RKO (cell line): ENCODE results near the gene ABCA4.
A peak's percentile ranks its signal among the peaks of the same experiment; 100 is the strongest.
"Not testable (repeated sequence)": the region's sequence is repeated elsewhere in the genome, so short reads cannot be mapped to it uniquely, and the experiment has no call there.

ENCODE experiments used
- DNase-seq: peaks from one replicate; pipeline ENCODE4 v3.0.0-alpha.2; 2016; ENCODE audit warnings: low spot score

Gene ABCA4

DNA sequence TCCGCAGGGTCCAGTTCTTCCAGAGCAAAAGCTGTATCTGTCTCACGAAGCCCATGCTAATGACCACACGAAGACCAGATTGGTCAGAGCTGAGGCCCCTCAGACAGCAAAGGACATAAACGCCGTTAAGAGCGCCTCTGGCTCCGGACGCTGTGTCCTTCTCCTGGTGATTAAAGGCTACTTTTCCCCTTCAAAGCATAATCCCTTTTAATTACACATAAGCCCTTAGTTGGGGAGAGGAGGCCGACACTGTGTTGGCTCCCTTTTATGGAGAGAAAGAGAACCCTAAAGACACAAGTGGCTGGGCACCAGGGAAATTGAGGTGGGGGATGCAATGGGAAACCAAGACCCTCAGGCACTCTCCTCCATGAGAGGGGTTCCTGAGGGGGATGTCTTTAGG is at the start of gene ABCA4:
TSS of gene ABCA4 (minus strand) at position 158 of the 400 bp plus-strand sequence. CDS start at position 55, 103 bp downstream.
- DNase-seq: no peak

DNA sequence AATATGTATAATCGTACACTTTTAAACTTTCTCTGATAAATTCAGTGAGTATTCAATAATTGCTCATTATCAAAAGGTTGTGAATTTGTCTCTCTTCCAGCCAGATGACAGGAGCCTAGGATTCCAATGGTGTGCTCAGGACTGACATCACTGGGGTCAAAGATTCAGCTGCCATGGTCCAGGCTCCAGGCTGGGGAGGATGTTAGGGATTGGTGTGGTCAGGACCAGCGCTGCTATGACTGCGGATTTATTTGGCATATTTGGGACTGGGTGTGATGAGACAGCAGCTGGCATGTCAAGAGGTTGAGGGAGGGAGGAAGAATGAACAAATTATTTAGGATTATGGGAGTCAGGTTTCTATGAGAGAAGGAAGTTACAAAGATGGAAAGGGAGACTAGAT is 48.2 kb upstream of the ABCA4 start:
- DNase-seq: no peak

DNA sequence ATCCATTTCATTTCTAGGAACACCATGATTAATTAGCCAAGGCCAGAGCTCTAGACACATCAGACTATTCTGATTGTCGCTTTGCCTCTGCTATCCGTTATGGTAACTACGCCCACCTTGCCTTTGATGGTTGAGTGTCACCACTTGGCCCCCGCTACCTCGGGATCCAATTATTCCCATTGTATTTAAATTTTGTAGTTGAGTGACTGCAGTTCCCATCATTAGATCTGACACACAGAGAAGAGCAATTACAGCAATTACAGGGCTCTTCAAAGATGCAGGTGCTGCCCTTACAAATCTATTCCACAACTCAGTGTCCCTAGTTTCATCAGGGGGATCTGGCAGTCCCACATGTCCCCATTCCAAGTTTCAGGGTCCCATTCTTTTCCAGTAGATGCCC is 44.9 kb upstream of the ABCA4 start:
- DNase-seq: no peak

DNA sequence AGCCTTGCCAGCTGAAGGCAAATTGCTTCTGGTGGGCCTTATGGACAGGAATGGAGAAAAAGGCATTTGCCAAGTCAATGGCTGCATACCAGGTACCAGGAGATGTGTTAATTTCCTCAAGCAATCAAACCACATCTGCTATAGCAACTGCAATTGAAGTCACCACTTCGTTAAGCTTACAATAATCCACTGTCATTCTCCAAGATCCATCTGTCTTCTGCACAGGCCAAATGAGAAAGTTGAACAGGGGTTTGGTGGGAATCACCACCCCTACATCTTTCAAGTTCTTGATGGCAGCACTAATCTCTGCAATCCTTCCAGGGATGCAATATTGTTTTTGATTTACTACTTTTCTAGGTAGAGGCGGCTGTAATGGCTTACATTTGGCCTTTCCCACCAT is 43.9 kb upstream of the ABCA4 start:
- DNase-seq: not testable (repeated sequence)

DNA sequence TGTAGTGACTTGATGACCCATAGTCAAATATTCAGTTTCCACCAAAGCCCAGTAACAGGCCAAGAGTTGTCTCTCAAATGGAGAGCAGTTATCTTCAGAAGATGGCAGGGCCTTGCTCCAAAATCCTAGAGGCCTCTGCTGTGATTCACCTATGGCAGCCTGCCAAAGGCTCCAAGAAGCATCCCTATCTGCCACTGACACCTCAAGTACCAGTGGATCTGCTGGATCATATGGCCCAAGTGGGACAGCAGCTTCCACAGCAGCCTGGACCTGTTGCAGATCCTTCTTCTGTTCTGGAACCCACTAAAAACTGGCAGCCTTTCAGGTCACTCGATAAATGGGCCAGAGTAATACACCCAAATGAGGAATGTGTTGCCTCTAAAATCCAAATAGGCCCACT is 43.2 kb upstream of the ABCA4 start:
- DNase-seq: not testable (repeated sequence)

DNA sequence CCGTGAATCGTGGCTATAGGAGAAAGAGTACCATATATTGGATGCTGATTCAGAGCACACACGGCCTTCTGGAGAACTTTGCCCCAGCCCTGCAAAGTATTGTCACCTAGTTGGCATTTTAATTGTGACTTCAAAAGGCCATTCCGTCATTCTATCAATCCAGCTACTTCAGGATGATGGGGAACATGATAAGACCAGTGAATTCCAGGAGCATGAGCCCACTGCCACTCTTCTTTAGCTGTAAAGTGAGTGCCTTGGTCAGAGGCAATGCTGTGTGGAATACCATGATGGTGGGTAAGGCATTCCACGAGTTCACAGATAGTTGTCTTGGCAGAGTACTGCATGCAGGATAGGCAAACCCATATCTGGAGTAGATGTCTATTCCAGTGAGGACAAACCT is 42.3 kb upstream of the ABCA4 start:
- DNase-seq: not testable (repeated sequence)

DNA sequence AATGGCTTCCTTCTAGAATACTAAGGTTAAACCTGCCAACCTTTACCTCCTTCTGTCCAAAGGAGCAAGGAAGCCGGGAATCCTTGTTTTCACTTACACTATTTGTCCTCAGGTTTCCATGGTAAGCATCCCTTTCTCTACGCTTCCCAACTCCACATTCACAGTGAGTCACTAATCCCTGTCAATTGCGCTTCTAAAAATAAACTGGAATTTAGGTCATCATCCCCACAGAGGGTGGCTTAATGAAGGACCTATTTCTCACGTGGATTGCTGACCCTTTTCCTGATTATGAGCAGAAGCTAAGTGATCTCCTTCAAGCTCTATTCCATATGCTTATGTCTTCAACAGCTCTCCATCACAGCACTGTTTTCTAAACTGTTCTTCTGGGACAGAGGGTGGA is 39.9 kb upstream of the ABCA4 start:
- peak; percentile 19 for DNase-seq

DNA sequence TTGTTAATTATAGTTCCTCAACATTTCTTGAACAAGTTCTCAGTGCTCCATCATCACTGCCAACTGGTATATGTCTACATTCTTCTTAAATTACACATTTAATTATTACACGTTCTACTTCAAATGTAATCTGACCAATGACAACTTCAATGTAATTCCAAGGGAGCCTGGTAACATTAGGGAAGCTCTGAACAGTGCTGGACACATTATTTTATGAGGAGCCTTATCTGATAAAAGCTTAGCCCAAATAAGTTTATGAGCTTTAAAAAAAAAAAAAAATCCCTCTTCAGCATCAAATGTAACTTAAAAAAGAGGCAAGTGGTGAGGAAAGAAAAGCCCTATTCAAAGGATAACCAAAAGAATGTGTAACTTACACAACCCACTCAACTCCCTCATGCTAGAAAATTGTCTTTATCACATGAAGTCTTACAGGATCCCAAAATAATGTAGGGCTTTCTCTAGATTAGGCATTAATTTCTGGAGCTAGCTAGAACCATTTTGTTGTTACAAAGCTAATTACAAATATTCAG is 35.2 kb upstream of the ABCA4 start:
- no peak for DNase-seq

DNA sequence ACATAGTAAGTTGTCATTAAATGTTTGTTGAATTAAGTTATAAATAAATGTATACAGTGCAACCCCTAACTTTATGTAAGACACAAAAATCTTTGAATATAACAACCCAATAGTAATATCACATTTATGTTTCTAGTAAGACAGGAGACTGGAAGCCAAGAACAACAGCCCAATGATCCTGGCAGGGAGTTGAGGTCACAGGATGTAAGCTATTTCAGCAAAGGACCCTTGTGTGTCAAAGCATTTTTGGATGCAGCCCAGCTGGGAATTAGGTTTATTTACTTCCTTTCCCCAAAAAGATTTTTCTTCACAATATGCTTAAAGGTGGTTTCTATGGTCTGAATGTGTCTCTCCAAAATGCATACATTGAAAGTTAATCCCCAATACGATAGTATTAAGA is 34.0 kb upstream of the ABCA4 start:
- DNase-seq: no peak

DNA sequence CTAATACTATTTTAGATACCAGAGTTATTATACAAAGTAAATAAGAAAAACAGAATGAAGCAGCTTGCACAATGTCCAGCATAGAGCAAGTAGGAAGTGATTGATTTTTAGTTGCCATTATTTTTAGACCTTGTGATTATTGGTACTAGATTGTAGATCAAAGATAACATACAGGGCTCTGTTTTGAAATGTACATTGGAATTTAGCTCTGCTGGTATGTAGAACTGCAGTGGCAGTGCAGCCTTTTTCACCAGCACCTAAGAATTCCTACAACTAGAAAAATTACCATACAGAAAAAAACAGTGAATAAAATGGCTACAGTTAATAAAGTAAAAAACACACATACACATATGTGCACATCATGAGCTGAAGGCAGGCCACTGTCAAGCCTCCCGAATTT is 32.2 kb upstream of the ABCA4 start:
- no peak for DNase-seq

DNA sequence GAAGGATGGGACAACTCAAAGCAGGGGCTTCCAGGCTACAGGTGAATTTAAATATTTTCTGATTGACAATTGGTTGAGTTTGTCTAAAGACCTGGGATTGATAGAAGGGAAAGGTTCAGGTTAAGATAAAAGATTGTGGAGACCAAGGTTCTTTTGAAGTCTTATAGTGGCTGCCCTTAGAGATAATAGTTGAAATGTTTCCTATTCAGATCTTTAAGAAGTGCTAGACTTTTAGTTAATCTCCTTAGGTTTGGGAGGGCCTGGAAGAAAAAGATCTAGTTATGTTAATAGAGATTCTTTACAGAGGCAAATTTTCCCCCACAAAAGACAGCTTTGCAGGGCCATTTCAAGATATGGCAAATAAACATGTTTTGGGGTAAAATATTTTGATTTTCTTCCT is 28.2 kb upstream of the ABCA4 start:
- not testable (repeated sequence) for DNase-seq

DNA sequence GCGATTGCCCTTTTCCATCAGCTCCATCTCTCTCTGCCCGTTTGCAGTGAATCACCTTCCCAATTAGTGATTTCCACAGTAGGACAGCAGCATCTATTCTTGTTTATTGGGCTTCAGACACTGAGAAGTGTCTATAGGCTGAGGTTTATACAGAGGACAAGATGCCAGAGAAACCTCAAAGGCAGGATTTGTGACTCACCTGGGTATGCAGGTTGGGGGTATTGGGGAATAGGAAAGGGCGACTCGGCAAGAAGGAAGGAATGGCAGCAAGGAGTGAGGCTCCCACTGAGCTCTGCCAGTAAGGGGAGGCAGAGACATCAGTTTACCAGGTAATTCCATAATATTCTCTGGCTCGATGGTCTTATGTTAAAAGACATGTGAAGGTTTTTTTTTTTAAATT is 25.3 kb upstream of the ABCA4 start:
- no peak for DNase-seq

DNA sequence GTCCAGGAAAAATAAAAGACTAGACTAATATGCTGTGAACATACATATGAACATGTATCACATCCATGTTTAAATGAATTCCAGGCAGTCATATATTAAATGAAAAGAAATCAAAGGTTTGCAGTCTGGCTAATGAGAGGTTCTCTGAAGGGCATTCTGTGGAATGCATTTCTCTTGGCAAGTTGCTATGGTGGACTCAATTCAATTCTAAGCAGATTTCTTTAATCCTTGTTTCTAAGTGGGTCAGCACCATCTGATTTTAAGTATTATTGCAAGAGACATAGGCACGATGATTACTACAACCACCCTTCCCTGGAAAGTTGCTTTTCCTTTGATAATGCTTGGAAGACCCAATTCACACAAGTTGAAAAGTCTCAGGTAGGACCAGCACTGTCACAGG is 23.9 kb upstream of the ABCA4 start:
- no peak for DNase-seq

DNA sequence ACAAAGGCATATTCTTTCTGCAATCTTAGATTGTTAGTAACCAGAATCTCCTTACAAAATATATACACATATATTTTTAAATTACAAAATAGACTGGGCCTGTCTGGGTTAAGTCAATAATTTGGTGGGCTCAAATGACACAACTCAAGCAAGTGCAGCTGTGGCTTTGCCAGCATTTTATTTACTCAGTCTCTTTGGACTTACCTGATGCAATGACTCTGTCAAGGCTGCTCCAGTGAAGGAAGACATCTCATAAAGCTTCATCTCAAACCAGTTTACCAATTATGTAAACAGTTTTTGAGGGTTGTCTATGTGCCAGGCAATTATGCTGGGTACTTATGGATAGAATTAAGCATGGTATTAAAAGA is 22.8 kb upstream of the ABCA4 start:
- no peak for DNase-seq

DNA sequence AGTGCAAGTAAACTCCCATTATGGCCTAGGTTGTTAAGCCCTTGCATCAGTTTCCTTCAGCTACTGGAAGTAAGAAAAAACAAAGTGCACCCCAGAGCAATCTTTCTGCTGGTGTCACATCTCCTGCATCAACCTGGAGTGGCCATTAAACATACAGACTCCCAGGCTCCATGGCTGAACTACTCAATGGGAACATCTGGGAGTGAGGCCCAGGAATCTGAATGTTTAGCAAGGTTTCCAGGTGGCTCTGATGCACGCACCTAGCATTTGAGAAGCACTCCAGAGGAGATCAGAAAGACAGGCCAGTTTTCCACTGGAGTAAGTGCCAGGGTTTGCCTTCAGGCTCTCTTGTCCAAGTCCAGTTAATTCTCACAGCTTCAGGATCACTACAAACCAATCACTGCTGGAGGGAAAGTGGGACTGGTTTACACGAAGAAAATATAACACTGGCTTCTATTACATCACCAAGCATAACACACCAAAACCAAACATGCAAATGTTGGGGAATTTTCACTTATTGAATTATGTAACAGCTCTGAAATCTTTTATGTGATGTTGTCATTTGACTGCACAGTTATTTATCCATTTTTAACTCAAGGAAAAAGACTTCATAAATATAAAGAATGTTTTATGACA is 22.3 kb upstream of the ABCA4 start:
- no peak for DNase-seq

DNA sequence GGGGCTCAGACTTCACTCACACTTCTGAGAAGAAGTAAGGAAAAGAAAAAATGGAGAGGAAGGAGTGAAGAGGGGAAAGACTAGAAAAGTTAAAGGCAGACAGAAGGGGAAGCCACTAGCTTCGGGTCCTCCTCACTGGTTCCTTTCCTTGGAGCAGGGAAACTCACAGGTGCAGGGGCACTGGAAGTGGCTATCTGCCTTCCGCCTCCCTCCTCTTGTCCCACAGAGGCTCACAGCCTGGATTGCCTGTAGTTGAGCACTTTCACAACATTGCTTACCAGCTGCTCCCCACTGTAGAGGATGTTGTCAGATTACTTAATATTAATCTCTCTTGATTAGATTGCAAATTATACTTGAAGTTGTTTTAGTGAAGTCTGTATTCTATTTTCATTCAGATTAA is 21.6 kb upstream of the ABCA4 start:
- DNase-seq: no peak

DNA sequence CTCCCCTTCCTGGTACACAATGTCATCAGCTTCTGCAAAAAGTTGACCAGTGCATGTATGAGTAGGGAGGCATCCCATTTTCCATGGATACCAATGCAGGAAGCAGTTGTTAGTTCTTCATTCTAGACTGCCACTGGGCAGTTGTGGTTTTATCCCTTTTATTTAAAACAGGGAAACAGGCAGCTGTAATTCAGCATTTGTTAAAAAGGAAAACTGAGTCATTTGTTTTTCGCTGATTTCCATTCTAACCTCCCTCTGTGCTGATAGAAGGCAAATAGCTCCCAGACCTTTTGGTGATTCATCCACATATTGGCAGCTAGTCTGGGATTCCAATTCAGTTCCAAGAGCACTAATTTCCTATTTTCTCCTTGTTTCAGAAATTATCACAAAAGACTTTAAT is 21.1 kb upstream of the ABCA4 start:
- DNase-seq: no peak

DNA sequence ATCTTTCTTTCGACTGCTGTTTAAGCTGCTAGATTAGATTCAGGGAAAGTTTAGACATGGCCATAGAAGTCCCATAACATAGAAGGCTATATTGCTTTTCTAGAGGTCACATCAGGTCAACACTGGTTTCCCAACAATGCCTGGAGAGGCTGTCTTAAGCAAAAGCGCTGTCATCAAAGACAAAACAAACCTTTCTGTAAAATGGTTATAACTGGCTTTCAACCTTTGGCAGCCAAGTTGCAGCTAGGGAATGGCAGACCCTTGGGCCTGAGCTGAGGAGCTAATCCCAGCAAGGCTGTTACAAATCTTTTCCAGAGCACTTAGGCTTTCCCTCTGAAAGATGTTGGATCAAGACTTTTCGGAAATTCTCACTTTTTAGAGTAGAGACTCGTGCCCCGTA is 11.2 kb upstream of the ABCA4 start:
- DNase-seq: no peak

DNA sequence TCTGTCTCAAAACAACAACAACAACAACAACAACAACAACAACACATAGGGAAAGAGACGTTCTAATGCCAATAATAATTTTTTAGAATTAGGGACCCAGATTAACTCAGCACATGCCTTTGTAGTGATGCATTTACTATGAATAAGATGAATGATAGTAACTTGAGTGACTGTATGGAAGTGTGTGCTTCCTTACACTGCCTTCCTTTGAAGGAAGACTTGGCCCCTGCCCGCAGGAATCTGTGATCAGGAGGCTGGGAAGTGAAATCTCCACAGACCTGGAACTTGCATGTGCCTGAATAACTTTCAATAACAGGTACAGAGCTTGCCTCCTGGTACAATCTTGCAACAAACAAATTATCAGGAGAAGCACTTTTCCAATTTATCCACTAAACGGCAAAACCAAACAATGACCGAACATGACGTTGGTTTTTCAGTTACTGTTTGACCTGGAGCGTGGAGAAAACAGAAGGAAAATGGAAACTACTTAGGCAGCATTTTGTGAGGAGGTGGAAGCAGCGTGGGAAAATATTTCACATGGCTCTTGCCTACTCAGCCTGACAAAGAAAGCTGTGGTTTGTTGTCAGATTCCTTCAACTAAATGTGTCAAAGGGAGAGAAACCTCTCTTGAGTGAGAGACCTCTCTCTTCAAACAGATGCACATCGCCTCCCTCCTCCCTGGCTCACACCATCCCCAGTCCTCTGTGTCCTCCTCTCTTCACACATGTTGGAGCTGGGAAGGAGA is 10.1 kb upstream of the ABCA4 start:
- peak; percentile 18 for DNase-seq

DNA sequence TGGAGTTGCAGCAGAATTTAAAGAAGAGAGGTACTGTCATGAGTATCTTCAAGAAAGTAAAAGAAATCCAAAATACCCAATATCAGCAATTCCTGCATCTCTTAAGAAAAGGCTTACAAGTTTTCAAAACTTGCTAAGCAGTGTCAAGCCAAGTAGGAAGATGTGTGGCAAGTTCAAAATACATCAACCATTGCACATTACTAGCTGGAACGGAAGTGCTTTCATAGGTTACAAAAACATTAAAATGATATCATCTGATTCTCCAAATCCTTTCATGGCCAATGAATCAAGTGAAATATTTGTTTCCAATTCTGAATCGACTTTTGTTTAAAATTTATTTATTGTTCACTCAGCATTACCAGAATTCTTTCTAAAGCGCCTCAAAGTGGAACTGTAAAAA is 5.7 kb upstream of the ABCA4 start:
- DNase-seq: no peak

DNA sequence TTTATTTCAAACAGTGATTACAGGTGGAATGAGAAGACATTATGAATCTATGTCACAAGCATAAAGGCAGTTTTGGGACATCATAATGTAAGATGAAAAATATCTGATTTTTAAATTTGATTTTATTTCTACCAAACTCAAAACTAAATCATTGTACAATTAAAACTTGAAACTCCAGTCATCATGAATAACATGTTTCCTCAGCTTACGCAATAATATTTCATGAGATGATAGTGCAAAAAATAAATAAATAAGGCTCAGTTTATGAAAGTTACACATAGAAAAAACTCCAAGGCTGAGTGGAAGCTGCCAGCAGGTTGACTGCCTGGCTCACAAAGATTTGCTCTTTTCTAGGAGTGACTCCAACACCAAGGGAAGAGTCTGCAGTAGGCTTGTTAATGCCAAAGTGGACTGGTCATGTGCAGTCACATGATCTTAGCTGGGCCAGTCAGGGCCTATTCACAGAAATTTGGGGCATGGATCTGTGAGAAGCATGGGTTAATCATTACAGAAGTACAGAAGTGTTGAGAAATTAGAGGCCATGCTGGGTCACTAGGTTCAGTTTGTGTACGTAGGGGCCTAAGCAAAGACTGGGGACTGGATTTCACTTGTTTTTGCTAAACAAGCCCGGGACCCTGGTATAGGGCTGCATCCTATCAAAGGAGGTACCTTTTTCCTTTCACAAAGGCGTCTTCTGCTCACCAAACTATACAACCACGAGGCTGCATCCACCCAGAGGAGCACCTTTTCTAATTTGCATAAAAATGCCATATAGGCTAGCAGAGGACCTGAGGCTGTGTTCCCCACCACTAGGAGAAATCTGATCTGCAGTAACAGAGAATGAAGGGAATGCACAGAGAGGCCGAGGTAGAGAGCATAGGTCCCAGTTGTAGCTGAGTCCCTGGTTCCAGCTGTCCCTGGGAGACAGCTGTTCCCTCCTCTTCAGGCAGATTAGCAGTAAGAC is 4.9 kb upstream of the ABCA4 start:
- DNase-seq: no peak

DNA sequence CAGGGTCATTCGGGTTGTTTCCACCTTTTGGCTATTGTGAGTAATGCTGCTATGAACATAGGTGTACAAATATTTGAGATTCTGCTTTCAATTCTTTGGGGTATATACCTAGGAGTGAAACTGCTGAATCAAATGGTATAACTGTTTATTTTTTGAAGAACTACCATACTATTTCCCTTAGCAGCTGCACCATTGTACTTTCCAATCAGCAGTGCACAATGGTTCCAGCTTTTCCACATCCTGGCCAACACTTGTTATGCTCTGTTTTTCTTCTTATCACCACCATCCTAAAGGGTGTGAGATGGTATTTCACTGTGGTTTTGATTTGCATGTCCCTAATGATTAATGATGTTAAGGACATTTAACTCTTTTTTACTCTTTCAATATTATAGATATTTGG is 3.6 kb upstream of the ABCA4 start:
- DNase-seq: no peak
